NCI-H774 (cell line): ENCODE data around the gene MAPK11.

Experiments used
- DNase-seq: peaks from one replicate; lab custom pipeline; 2025; lab: John Stamatoyannopoulos, UW

The MAPK11 gene

GRCh38 chr22:50307890-50308596, 37.9 kb upstream of the MAPK11 start:
- DNase-seq: no peak

GRCh38 chr22:50306753-50307749, 36.9 kb upstream of the MAPK11 start, which contains the start of gene PLXNB2:
PLXNB2 (minus strand) TSS chr22:50307646; CDS start chr22:50290584, 17,062 bp downstream.
- peak; percentile 72 for DNase-seq

DNA sequence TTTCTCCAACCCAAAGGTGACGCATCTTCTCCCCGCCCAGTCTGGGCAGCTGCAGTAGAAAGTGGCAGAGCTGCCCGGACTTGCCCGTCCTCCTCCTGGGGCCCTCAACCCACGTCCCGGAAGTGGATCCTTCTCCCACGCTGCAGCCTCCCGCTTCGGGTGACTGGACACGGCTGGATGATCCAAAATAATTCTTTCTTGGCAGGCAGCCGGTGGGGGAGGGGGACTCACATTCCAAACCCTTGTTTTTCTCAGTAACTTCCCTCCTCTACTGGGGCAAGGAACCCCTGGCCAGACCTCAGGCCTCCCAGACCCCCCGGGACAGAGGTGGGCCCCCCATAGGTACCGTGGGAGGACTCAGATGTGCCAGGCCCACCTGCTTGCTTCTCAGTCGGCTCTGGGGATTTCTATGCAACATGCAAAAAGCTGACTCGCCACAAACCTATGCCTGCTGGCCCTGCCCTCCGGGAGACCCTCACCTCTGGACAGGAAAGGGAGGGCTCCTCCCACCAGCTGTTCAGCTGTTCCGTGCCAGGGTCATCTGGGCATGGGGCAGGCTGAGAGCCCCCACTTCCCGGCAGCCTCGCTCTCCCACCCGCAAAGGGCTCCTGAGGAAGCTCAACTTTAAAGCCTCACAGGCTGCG, 35.9 kb upstream of the MAPK11 start:
- DNase-seq: peak; percentile 21

GRCh38 chr22:50305393-50305922, 35.3 kb upstream of the MAPK11 start:
- DNase-seq: no peak

DNA sequence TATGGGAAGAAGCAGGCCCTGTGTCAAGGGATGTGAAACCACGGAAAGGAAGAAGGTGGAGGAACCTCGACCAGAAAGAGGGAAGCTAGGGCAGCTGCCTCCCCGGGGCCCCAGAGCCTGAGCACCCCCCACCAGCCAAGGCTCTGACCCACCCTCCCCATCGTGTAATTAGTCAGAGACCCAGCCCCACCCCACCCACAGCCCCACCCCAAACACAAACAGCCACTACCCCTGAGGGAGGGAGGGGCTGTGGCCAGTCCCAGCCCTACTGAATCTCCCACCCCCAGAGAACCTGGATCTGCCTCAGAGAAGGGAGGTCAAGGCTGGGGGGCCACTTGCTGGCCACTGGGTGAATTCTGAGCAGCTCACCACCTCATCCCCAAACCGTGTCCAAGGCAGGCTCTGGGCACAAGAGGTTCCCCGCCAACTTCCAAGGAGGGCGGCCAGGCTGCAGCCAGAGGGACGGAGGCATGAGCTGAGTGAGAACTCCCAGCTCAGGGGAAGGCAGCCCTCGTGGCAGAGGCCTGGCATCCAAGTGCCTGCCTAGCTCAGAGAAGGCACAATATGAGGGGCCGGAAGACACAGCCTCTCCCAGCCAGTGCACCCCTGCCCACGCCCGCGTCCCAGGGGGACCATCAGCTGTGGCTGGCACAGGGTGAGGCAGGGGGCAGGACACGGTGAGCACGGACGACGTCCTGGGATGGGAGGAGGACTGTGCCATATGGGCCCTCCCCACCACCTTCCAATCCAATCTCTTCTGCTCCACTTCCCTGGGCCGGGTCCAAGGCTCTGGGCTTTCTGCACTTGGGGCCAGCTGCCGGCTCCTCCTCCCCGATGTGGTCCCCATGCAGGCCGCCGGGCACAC, 34.6 kb upstream of the MAPK11 start:
- DNase-seq: no peak

DNA sequence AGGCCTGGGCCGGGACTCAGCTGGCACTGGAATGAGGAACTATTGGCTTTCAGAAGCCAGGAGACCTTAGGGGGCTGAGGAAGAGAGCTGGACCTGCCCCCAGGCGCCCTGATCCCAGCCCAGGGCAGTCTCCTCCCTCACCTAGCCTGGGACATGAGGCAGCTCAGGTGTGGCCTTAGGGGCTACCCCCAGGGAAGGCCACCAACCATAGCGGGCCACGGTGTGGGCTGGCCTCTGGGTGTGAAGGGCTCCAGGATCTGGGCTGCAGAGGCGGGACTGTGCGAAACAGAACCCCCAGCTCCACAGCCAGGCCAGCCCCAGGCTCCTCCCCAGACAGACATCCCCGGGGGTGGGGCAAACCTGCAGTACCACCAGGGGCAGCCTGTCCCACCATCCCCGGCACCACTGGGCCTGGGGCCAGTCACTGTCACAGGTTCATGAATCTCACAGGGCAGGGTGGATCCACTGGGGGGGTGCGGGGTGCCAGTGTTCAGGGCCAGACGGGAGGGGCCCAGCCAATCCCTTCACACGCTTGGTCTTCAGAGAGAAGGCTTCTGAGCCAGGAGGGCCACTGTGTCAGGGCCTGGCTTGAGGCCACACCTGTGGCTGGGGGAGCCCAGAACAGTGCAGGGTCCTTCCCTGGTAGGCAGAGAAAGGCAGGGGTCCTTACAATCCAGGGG, 33.8 kb upstream of the MAPK11 start:
- no peak for DNase-seq

- no peak for DNase-seq
These were observed 33.3 kb upstream of the MAPK11 start for GRCh38 chr22:50303515-50303847.

GRCh38 chr22:50302564-50302963, 32.4 kb upstream of the MAPK11 start:
- no peak for DNase-seq

- no peak for DNase-seq
These were observed 31.9 kb upstream of the MAPK11 start for GRCh38 chr22:50302041-50302541.

GRCh38 chr22:50301581-50301991, 31.4 kb upstream of the MAPK11 start:
- no peak for DNase-seq

DNA sequence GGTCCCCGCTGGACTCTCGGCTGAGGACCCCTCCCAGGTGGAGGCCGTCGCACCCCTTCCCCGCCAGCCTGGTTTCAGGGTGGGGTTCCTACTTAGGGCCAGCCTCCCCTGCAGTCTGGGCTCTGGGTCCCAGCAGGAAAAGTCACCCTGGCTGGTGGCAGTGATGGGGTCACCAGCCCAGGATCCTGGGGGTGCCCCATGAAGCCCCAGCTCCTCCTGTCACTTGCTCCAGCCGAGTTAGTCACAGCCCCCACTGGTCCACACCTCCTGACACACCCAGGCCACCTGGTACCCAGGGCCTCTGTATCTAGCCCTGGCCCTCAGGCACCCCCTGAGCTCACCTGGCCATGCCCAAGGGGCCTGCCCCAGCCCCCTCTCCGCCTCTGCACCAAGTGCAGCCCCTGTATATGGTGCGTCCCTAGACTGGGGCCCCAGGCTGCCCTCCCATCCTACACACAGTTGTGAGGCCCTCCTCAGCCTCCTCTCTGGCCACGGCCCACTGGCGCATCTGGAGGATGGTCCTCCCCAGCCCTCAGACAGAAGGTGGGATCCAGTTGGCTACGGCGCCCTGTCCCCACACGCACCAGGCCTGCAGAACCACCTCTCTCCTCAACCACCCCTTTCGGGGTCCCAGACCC, 30.6 kb upstream of the MAPK11 start:
- DNase-seq: no peak

DNA sequence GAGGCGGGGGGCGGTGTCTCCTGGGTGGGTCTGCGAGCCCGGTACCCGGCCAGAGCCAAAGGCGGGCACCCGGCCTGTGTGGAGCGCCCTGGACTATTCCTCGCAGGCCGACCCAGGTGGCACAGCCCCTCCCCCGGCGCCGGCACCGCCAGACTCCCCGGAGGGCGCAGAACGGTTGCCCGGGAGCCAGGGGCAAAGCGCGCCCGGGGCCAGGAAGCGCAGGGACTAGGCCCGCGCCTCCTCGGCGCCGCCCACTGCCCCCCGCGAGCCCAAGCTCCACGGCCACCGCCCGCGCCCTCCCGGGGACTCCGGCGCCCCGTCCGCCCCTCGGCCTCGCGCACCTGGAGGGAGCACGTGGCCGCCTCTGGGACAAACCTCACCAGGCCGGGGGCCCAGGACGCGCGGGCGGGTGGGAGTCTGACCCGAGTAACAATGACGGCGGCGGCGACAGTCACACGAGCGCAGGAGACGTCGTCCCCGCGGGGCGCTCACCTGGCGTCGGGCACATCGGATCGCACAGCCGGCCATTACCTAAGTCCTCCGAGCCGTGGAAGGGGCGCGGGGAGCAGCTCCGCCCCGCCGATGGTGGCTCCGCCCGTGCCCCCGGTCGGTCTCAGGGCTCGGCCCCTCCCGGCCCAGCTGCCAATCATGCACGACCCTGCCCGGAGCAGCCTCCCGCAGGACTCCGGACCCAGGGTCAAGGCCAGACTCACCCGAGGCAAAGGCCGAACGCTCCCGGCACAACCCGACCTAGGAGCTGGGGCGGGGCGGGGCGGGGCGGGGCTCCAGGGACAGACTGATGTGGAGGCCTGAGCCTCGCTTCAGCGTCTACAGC, 29.8 kb upstream of the MAPK11 start:
- no peak for DNase-seq

DNA sequence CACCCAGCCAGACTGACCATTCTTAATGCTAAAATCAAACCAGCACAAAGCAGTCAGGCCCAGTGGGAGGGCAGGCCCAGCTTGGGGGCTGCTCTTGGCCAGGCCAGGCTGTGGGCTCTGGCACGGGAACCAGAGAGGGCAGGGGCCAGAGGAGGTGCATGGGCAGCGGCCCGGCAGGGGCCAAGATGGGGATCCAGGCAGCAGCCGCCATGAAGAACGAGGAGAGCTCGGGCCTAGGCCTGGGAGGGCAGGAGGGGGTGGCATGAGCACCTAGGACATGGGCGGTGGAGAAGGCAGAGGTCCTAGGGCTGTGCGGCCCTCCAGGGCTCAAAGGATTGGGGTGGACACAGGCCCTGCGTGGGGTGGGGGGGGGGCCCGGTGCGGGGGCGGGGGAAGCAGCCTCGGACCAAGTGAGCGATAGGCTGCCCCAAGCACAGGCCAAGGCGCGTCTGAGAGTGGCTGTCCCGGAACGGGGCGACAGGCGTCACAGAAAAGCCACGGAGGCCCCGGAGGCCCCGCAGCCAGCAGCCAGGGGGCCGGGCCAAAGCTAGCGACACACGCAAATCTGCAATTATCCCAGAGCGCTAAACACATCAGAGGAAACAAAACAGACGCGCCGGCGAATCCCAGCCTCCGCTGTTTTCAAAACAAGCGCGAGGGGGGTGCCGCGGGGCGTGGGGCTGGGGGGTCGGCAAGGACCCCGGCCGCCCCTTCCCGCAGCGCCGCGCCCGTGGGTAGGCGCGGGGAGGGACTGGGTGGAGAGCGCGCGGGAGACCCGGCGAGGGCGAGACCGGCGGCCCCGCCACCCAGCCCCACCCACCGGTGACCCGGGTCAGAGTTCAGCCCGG, 29.0 kb upstream of the MAPK11 start:
- no peak for DNase-seq

- DNase-seq: no peak
These were observed 28.1 kb upstream of the MAPK11 start for GRCh38 chr22:50298266-50298637.

GRCh38 chr22:50297510-50298265, 27.5 kb upstream of the MAPK11 start:
- no peak for DNase-seq

GRCh38 chr22:50296658-50297490, 26.7 kb upstream of the MAPK11 start:
- DNase-seq: no peak

DNA sequence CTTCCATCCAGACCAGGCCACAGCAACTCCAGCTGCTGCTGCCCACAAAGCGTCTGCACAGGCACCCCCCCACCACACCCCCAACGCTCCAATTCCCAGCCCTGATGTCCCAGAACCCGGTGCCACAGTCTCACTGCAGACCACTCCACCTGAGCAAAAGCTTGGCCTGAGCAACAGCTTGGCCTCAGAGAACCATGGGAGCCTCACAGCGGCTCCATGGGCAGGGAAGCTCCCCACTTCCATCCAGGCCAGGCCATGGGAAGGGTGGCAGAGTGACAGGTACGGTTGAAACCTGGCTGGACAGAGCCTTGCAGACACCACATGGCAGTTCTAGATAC, 24.1 kb upstream of the MAPK11 start:
- DNase-seq: no peak
